Measurements from ENCODE around the gene KARS1.

KARS1 gene

GRCh38 chr16:75647492-75648264 is at the start of gene KARS1, which contains the start of gene TERF2IP:
KARS1 (minus strand) TSS chr16:75647665; CDS start chr16:75647639, 26 bp downstream.
TERF2IP (plus strand) TSS chr16:75647773; CDS start chr16:75647883, 110 bp downstream.
- DNase-seq (ENCODE audit: low spot score): peak; percentile 95

GRCh38 chr16:75695708-75696107 is 48.2 kb upstream of the KARS1 start:
- no peak for DNase-seq (ENCODE audit: low spot score)

GRCh38 chr16:75687361-75687760 is 39.9 kb upstream of the KARS1 start:
- no peak for DNase-seq (ENCODE audit: low spot score)

DNA sequence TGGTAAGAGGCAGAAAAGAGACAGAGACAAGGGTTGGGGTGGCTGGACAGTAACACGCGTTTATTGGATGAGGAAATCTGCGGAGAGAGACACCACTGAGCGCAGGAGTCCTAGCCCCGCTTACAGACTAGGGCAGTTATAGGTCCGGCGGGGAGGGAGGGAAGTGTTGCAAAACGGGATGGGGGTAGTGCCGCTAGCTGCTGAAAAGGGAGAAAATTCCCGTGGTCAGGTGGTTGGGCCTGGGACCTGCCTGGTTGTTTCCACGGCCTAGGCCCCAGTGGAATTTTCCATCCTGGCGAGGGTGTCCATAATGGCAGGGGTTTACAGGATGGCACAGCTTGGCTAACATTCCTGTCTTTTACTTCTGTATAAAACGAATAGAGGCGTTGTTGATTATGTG is 34.8 kb upstream of the KARS1 start:
- DNase-seq (ENCODE audit: low spot score): no peak

DNA sequence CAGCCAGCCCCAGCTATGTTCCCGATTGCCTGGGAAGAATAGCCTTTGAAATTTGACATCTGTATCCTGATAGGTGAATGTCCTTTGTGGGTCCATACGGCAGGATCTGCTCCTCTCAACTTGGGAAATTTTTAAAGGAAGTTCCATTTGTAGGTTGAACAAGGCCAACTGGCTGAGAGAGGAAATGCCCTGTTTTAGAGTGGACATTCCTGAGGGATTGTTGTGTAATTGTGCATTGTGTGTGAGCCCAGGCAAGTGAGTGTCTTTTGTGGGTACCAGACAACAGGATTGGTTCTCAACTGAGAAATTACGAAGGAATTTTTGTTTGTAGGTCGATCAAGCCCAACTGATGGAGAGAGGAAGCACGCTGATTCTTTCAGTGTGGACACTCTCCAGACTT is 31.9 kb upstream of the KARS1 start:
- no peak for DNase-seq (ENCODE audit: low spot score)

DNA sequence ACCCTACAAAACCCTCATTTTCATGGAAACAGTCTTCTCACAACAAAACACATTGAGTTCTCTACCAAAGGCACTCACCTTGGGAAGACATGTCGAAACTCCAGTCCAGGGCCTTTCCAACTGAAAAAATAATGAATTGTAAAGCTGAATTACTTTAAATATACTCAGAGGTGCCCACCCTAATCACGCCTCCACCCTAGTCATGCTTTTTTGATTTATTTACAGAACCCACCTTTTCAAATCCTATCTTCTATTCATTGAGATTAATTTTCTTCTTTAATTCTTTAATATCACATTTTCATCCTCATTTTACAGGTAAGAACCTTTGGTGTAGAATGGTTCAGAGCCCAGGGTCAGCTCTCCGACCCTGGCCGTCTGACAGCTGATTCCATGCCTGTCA is 29.4 kb upstream of the KARS1 start, which contains the start of gene CPHXL2:
CPHXL2 (minus strand) TSS at position 101 of the 400 bp plus-strand sequence; CDS start at position 91, 10 bp downstream.
- DNase-seq (ENCODE audit: low spot score): no peak

- no peak for DNase-seq (ENCODE audit: low spot score)
These were observed 20.0 kb upstream of the KARS1 start for GRCh38 chr16:75667503-75667902.

- DNase-seq (ENCODE audit: low spot score): no peak
These were observed 13.3 kb upstream of the KARS1 start for GRCh38 chr16:75660726-75661302.

- DNase-seq (ENCODE audit: low spot score): no peak
These were observed 12.9 kb upstream of the KARS1 start for GRCh38 chr16:75660321-75660720.

DNA sequence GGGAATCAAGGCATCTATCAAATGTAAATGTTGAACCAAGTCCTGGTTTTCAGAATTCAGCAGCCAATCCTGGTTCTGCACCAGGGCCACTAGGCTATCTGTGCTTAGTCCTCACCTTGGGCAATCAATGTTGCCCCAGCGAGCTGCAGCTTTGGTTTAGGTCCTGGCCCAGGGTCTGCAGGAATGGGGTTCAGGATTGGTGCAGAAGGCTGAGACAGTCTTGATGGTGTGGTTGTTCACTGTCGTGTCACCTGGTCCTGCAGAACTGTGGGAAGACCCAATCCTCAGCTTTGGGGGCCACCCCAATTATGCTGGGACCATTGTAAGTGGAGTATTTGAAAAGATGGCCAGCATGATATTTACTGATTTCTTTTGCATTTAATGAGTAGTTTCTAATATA is 10.7 kb upstream of the KARS1 start:
- no peak for DNase-seq (ENCODE audit: low spot score)

GRCh38 chr16:75653922-75654321 is 6.5 kb upstream of the KARS1 start:
- no peak for DNase-seq (ENCODE audit: low spot score)

GRCh38 chr16:75648265-75649076 is 1.0 kb upstream of the KARS1 start:
- DNase-seq (ENCODE audit: low spot score): peak; percentile 79

DNA sequence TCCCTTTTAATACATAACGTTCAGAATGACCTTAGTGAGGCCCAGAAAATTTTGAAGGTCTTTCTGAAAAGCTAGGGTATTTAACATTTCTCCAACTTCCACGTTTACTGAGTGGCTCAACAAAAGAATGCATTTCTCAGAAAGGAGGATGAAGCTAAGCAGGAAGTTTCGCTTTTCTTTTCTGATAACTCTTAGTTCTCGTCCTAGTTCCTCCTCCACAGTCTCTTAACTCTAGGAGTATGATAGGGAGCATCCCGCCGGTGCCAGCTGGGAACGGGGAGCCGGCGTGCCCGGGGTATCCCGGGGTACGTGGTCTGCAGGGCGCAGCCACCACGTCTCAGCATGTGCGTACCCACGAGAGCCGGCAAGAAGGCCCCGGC is 363 bp downstream of the KARS1 start:
- no peak for DNase-seq (ENCODE audit: low spot score)

DNA sequence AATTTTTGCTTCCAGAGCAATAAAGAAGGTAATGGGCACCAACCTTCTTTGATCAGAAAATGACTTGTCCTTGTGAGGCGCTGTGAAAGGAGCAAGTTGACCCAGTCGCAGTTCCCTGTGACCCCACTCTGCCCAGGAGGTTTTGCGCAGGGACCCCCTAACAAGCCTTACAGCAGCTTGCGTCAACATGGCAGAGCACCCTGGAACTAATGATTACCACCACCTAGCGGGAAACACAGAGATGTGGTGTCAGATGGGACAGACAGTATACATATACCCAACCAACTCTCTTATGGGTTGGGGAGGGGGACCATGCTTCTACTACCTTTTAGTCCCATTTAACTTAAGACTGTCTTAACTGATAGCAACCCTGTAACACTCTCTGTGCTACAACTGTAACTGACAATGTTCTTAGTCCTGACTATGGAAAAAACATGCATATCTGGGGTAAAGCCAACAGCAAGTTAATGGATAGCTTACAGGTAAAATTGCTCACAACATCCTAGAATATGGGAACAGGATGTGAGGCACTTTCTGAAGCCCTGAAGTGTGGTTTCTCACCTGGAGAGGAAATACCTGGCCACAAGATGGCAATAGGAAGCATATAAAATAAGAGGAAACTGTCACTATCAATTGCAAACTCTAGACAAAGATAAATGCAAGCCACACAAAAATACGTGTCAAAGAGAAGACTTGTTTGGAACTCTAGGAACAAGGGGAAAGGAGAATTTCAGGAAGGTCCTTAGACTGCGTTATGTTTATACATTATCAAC is 3.0 kb downstream of the KARS1 start:
- no peak for DNase-seq (ENCODE audit: low spot score)

- DNase-seq (ENCODE audit: low spot score): no peak
These were observed 6.9 kb downstream of the KARS1 start for GRCh38 chr16:75640598-75640997.

DNA sequence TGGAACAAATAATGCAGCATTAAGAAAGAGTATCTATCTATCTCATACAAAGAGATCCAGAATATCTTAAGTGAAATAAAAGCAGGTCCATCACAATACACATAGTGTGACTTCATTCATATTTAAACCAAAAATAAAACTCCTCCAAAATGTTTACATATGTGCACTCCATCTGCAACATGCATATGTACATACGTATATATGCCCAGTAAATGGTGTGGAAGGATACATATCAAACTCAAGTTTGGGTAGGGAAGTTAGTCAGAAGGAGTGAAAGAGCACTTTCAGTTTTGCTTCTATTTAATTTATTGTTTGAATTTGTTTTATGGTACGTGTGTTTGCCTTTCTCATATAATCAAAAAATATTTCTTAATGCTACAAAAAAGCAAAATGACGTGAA is 12.4 kb downstream of the KARS1 start:
- no peak for DNase-seq (ENCODE audit: low spot score)

DNA sequence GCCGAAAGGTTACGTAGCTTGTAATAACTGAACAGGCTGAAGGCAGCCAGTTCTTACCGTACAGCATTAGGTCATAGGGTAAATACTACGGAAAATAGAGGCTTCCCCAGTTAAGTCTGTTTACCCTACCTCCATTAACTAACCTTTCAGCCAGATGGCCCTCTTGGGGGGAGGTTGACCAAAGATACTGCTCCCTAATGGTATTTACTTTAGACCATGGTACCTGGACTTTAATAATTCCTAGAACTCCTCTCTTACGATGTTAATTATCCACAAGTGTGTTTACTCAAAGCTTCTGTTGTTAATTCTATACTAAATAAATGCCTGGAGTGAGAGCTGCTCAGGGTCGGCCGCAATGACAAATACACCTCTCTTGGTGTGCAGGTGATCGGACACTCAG is 14.6 kb downstream of the KARS1 start:
- DNase-seq (ENCODE audit: low spot score): no peak

DNA sequence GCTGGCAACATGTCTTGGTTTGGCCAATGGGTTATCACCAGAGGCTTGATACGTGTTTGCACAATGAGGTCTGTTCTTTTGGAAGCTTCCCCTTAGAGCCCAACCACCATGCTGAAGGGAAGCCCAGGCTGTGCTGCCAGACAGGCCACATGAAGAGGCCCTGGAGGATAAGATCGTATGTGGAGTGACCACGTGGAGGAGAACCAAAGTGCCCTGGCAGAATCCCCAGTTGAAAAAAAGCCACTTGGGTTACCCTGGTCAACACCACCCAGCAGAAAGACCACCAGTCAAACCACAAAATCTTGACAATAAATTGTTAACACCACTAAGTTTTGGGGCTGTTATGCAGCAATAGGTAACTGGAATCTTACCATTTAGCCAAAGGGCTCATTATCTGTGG is 17.4 kb downstream of the KARS1 start:
- no peak for DNase-seq (ENCODE audit: low spot score)

DNA sequence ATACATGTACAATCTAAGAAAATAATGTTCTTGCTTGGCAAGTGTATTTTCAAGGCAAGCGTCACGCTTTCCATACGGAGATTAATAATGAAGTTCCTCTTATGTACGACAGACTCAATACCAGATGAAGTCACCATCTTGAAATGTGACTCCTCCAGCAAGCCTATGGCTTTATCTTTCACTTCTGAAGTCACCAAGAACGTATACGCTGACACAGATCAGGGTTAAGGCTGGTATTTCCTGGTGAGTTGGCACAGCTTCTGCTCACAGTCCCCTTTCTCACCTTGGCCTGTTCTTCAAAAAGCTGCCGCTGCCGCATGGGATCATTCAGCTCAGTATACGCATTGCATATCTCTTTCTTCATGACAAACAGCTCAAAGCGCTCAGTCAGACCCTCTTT is 18.3 kb downstream of the KARS1 start:
- DNase-seq (ENCODE audit: low spot score): no peak

DNA sequence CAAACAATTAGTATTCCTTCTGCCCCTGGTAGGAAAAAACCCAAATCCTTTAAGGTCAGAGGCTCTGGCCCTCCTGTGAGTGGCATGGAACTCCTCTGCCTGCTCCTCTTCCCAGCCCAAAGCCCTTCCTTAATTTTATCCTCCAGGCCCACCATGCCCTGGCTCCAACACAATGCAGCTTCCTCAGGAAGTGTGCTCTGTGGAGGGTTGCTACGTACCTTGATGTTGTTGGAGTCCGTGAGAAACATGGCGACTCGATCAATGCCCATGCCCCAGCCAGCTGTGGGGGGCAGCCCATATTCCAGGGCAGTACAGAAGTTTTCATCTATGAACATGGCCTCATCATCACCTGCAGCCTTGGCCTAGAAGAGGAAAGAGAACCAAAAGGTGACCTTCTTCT is 19.1 kb downstream of the KARS1 start:
- DNase-seq (ENCODE audit: low spot score): no peak

- no peak for DNase-seq (ENCODE audit: low spot score)
These were observed 19.6 kb downstream of the KARS1 start for GRCh38 chr16:75627851-75628250.

- no peak for DNase-seq (ENCODE audit: low spot score)
These were observed 20.7 kb downstream of the KARS1 start for GRCh38 chr16:75626806-75627205.
